Glutamatergic neuron (in vitro differentiated cells): ENCODE results near the gene VPS35L. TPM values are rescaled to one million over a fixed set of nuclear protein-coding genes. Genes with fewer than 3 reads are reported as not detected.

Source experiments
- DNase-seq: peaks from one replicate; pipeline ENCODE4 v3.0.0; 2022
- H3K27ac Mint-ChIP-seq: one replicate; pipeline ENCODE4 v1.8.0; 2020; ENCODE audit warnings: mild to moderate bottlenecking, mixed read lengths, inconsistent platforms; ENCODE audit not compliant: unreplicated experiment
- H3K27me3 Mint-ChIP-seq: one replicate; pipeline ENCODE4 v1.8.0; 2020; ENCODE audit warnings: mild to moderate bottlenecking, moderate library complexity, mixed read lengths, inconsistent platforms; ENCODE audit not compliant: unreplicated experiment
- H3K36me3 Mint-ChIP-seq: one replicate; pipeline ENCODE4 v1.8.0; 2020; ENCODE audit warnings: mild to moderate bottlenecking, mixed read lengths, inconsistent platforms; ENCODE audit not compliant: unreplicated experiment
- H3K4me1 Mint-ChIP-seq: one replicate; pipeline ENCODE4 v1.8.0; 2020; ENCODE audit warnings: mild to moderate bottlenecking, low read depth, mixed read lengths, inconsistent platforms; ENCODE audit not compliant: unreplicated experiment
- H3K4me3 Mint-ChIP-seq: one replicate; pipeline ENCODE4 v1.8.0; 2020; ENCODE audit warnings: mild to moderate bottlenecking, mixed read lengths, inconsistent platforms; ENCODE audit not compliant: unreplicated experiment
- H3K9me3 Mint-ChIP-seq: one replicate; pipeline ENCODE4 v1.8.0; 2020; ENCODE audit warnings: mild to moderate bottlenecking, moderate library complexity, mixed read lengths, inconsistent platforms; ENCODE audit not compliant: unreplicated experiment
- CTCF ChIP-seq: fragments of 200-600 bp; sonication (generic); IDR thresholded peaks from one replicate; pipeline ENCODE4 v1.5.0; 2021; ENCODE audit not compliant: partially characterized antibody, unreplicated experiment
- total RNA-seq: library from RNA; stranded (reverse); fragmentation: NEBNext Ultra II Directional; extraction: Animal tissue kit (Norgen Biotek cat#: 25700); gene quantifications from one replicate; pipeline ENCODE4 v1.2.1, GENCODE V29; 2021; ENCODE audit not compliant: unreplicated experiment

Gene VPS35L
- total RNA-seq, 1 donor from 2014 or later, result 57.1 TPM

DNA sequence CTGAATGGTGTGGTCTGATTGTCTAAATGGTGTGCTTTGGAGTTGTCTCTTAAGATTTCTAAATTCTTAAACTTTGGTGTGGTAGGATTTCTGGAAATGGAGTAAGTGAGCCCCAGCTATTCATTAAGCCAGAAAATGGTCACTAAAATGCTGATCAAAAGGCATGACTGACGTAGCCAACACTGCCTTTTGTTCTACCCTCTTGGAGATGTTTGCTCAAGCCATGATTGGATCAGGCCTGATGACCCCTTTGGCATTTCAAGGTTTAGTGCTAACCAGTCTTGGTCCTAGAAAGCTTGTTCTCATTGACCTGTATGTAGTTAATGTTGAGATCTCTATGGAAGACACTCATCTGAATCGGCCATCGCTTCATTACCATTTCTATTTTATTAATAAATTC is 94.5 kb downstream of the VPS35L start:
- no peak for TF ChIP-seq CTCF
- peaks cover 7% of the 10 kb centered on the region for H3K36me3 Mint-ChIP-seq

GRCh38 chr16:19654147-19654546 is 98.6 kb downstream of the VPS35L start:
- TF ChIP-seq CTCF, result no peak
- Mint-ChIP-seq H3K9me3 (no peaks in the 10 kb centered on the region), H3K27me3 (peaks cover 5% of the 10 kb centered on the region), H3K36me3 (peaks cover 7% of the 10 kb centered on the region), H3K27ac (no peak overlapping the region), H3K4me1 (no peaks in the 10 kb centered on the region), H3K4me3 (no peak overlapping the region)
- DNase-seq, result no peak

More for the DNA sequence above, 94.5 kb downstream of the VPS35L start:
- Mint-ChIP-seq H3K9me3 (no peaks in the 10 kb centered on the region), H3K27ac (no peak overlapping the region), H3K4me1 (peaks cover under 1% of the 10 kb centered on the region), H3K4me3 (no peak overlapping the region), H3K27me3 (peaks cover 5% of the 10 kb centered on the region)
- no peak for DNase-seq

- no peak for DNase-seq
- Mint-ChIP-seq H3K27ac (no peak overlapping the region), H3K9me3 (no peaks in the 10 kb centered on the region), H3K36me3 (peaks cover 7% of the 10 kb centered on the region), H3K4me1 (no peaks in the 10 kb centered on the region), H3K4me3 (no peak overlapping the region), H3K27me3 (peaks cover 5% of the 10 kb centered on the region)
- TF ChIP-seq CTCF, result no peak
Observed at GRCh38 chr16:19655242-19655777, 99.8 kb downstream of the VPS35L start.

GRCh38 chr16:19657831-19658230 is 102.3 kb downstream of the VPS35L start:
- no peak for TF ChIP-seq CTCF
- Mint-ChIP-seq H3K4me1 (no peaks in the 10 kb centered on the region), H3K36me3 (peaks cover 14% of the 10 kb centered on the region), H3K9me3 (no peaks in the 10 kb centered on the region), H3K27ac (no peak overlapping the region), H3K4me3 (no peak overlapping the region), H3K27me3 (peaks cover 5% of the 10 kb centered on the region)
- DNase-seq, result no peak

GRCh38 chr16:19659554-19659953 is 104.1 kb downstream of the VPS35L start:
- DNase-seq, result no peak
- Mint-ChIP-seq H3K27me3 (no peaks in the 10 kb centered on the region), H3K27ac (no peak overlapping the region), H3K9me3 (no peaks in the 10 kb centered on the region), H3K4me1 (no peaks in the 10 kb centered on the region), H3K4me3 (no peak overlapping the region), H3K36me3 (peaks cover 11% of the 10 kb centered on the region)
- no peak for TF ChIP-seq CTCF
